Hypothalamus (tissue), 51 donors: ENCODE results near the gene CMTM6.
"Not testable (repeated sequence)": the region's sequence is repeated elsewhere in the genome, so short reads cannot be mapped to it uniquely, and the experiment has no call there.

ENCODE experiments used
- DNase-seq, 51 donors: peaks; one replicate each; lab custom pipeline; 2025; lab: John Stamatoyannopoulos, UW

Gene CMTM6

DNA sequence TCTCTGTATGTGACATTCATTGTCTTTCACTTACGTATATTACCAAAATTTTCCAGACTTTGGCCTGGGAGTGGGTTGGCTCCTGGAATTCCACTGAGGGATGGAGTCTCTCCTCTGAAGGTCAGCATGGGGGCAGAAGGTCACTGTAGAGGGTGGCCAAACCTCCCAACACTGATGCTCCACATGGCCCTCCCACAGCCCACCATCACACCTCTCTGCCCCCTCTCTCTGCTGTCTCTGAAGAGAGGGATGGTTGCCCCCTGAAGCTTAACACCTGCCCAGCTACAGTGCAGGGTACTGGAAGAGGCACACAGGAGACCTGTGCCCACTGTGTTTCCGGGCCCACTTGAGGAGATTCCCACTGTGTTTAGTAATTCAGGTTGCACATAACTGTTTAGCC lies 52.2 kb downstream of the CMTM6 start:
- DNase-seq: no peak

DNA sequence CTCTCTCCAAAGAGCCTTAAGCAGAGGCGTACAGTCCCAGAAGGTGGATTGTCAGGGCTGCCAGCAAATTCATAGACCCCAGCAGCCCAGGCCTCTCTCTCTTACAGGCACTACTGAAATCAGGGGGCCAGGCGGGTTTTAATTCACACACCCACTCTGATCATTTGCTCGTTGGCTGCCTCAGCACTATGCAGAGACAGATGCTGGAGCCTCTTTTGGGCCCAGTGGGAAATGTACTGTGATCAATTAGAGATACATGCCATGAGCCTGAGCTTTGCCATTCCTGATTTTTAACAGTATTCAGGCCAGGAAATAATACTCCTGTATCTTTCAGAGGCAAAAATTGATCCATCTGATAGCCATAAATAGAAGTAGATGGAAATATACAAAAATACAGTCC lies 53.0 kb downstream of the CMTM6 start:
- no peak for DNase-seq

DNA sequence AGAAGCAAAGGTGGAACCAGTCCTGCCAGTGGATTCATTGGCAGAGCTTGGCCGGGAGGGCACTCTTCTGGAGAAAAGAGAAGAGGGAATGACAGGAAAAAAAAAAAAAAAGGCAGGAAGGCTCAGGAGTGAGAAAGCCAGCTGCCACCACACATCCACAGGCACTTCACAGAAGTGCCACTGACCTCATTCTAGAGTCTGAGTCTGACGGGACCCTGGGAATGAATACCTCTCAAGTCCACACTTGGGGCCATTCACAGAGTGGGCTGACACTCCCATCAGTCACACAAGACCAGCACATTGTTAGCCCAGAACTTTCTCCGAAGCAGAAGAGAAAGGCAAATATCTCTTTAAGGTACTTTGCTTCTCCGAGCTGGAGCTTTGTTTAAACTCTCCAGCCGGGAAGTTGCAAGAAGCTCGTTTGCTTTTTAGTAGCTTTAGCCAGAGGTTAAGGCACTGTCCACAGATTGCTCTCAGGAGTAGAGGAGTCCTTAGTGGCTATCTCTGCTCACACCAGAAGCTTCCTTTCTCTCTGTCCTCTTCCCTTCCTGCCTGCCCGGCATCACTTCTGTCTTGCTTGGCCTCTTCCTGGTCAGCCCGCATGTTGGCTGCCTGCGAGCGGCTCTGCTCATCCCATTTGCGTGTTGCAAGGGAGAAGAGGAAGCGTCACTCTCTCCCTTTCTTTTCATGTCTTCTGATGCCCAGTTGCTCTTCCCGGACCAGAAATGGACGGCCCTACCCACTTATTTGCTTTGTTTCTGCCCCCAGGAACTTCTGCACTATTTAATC lies 53.8 kb downstream of the CMTM6 start:
- peak in 7 of 51 donors; percentile 4 to 12 (median 7) for DNase-seq

DNA sequence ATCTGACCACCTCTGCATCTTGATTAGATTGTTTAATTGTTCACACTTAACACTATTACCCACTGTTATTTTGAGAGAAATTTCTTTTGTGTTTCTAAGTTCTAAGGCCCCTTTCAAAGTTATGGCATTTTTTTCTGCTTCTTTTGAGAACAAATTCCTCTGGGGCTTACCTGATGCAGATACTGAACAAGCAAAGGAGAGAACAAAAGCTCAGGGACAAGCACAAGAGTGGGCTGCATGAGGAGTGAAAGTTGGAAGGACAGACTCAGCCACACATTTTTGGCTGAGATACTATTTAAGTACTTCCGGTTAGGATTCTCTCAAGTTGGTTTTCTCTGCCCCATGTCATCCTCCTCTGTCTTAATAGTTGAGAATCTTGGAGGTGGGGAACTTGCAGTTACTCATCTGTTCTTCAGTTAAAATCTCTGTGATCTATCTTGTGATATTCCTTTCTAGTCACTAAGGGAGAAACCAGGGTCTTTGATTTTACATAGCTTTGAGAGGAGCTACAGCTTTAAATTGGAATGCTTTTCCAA lies 54.7 kb downstream of the CMTM6 start:
- no peak for DNase-seq

DNA sequence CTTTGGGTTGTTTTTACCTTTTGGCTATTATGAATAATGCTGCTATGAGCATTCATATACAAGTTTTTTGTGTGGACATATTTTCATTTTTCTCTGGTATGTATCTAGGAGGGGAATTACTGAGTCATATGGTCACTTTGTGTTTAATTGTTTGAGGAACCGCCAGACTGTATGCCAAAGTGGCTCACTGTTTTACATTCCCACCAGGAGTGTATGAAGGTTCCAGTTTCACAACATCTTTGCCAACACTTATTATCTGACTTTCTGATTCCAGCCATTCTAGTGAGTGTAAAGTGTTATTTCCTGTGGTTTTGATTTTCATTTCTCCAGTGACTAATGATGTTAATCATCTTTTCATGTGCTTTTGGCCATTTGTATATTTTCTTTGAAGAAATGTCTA lies 59.2 kb downstream of the CMTM6 start:
- no peak for DNase-seq

DNA sequence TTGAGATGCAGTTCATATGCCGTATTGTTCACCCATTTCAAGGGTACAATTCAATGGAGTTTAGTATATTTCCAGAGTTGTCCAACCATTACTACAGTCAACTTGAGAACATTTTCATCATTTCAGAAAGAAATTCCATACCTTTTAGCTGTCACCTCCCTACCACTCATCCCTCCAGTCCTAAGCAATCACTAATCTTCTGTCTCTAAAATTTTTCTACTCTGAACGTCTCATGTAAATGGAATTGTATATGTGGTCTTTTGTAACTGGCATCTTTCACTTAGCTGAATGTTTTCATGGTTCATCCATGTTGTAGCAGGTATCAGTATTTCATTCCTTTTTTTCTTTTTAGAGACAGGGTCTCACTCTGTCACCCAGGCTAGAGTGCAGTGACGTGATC lies 59.9 kb downstream of the CMTM6 start:
- no peak for DNase-seq

DNA sequence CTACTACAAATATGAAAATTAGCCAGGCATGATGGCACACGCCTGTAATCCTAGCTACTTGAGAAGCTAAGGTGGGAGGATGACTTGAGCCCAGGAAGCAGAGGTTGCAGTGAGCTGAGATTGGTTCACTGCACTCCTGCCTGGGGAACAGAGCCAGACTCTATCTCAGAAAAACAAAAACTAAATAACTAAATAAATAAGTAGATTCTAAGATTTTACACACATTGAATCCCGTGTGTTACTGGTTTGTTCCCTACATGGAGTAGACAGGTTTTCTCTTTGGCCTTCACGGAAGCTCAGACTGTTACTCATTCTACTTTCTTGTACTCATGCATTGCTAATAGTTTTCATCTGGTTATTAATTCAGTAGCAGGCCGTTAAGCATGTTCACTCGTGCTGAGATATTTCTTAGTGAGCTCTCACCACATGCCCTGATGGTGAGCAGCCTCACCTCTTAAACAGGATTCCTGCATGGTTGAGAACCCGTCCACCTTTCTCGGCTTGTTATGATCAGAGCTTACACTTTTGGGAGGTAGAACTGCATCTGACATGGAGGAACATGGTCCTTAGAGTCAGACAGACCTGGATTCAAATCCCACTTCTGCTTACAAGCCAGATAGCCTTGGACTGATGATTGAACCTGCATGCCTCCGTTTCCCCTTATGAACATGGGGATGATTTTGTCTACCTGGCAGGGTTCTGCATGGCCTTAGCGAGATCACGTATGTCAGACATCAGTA lies 61.9 kb downstream of the CMTM6 start:
- no peak for DNase-seq

DNA sequence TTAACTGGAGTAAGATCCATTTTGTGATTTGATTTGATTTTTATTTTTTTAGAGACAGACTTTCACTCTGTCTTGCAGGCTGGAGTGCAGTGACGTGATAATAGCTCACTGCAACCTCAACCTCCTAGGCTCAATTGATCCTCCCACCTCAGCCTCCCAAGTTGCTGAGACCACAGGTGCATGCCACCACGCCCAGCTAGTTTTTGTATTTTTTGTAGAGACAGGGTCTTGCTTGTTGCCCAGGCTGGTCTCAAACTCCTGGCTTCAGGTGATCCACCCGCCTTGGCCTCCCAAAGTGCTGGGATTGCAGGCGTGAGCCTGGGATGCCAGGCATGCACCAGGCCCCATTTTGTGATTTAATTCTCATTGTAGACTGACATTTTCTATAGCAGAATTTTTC lies 63.2 kb downstream of the CMTM6 start:
- DNase-seq: not testable (repeated sequence)

DNA sequence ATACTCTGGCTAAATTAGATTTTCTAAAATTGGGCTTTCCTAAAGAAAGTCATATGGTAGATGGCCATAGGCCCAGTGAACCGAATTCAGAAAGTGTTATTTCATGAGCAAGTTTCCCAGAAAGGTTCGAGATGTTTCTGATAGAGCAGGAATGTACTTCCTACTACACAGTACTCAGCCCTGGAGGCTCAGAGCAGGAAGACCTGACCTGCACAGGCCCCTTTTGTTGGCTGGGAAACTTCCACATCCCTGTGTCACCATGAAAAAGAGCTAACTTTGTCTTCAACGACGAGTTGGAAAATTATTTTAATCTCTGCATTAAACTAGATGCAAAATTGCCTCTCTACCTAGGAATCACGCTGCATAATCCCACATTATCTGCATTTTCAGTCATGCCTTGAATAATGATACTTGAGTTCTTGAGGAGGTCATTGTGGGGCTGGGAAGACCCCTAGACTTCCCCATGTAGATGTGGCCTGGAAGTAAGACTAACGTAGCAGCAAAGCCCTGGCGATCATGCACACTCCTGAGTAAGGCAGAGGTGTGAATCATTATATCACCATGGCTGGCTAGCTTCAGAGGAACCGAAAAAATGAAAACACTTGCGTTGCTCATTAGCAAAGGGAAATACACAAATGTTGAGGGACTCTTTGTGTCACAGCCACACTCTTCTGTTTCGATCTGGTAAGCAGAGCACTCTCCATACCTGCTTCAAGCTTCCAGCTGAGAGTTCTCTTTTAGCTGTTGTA lies 63.9 kb downstream of the CMTM6 start:
- DNase-seq: no peak

DNA sequence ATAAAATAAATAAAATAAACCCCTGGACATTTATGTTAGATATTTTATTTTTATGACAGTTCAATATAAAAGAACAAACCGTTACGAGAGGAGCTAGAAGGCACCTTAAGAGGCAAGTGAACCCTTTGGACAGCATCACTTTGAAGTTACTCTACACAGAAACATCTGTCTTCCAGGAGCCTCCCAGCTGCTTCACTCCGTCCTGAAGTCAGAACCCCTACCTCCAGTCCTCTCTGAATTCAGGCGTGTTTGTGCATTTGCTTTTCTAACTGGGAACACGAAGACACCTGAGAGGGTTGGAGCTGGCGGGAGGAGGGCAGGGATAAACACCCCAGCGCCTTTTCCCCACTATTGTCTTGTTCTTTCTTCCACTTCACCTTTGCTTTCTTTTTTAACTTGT lies 64.8 kb downstream of the CMTM6 start:
- no peak for DNase-seq

DNA sequence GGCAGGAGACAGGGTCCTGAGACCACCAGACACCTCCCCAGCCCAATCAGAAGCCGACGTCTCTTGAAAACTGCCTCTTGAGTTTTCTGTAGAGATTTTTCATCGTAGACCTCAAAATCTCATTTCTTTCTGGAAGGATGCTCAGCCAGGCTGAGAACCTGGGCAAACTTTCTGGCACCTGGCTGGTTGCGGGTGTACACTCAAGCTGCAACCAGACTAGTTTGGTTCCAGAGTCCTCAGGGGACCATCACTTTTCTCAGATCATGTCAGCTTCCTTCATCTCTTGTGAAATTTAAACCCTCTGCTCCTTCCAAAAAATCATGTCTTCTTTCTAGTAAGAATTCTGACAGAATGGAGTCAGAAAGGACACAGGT lies 65.8 kb downstream of the CMTM6 start:
- DNase-seq: no peak

DNA sequence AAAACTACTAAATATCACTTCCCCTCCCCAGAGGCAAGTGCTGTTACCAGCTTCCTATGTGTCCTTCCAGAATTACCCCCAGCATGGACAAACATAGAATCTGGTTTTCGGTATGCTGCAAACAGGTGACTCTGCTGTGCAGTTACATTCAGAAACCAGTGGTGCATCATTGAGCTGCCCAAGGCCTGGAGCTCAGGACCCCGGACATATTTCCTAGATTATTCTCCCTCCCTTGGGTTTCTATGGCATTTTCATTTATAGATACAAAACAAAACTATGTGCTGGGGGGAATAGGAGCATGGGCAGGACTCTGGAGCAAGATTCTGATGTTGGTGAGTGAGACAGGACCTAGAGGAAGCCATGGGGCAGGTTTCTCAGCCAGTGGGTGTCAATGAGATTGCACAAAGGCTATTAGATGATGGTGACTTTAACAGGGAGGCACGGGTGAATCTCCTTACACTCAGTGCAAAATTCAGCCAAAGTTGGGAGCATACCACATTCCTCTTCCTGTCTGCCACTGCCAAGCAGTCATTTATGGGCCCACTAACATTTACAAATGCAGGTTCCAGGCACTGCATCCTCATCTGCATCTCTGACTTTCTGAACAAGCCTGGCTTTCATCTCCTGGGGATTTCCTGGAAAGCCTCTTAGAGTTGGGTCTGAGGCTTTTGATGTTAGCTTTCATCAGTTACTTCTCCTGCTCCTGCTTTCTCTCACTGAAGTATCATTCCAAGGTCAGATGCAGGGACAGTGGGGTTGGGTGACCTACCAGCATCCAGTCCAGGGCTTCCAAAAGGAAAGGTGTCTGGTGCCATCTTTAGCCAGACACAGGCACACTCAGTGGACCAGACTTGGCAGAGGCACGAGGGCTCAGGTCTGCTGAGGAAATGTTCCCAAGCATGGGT lies 66.5 kb downstream of the CMTM6 start:
- DNase-seq: no peak

DNA sequence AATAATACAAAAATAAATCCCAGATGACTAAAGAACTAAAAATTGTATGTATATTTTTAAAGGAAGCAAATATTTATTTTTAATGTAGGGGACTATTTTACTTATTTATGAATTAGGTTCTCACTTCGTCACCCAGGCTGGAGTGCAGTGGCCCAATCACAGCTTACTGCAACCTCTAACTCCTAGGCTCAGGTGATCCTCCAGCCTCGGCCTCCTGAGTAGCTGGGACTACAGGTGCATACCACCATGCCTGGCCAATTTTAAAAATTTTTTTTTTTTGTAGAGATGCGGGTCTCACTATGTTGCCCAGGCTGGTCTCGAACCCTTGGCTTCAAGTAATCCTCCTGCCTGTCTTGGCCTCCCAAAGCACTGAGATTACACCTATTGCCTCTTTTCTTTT lies 68.4 kb downstream of the CMTM6 start:
- no peak for DNase-seq

DNA sequence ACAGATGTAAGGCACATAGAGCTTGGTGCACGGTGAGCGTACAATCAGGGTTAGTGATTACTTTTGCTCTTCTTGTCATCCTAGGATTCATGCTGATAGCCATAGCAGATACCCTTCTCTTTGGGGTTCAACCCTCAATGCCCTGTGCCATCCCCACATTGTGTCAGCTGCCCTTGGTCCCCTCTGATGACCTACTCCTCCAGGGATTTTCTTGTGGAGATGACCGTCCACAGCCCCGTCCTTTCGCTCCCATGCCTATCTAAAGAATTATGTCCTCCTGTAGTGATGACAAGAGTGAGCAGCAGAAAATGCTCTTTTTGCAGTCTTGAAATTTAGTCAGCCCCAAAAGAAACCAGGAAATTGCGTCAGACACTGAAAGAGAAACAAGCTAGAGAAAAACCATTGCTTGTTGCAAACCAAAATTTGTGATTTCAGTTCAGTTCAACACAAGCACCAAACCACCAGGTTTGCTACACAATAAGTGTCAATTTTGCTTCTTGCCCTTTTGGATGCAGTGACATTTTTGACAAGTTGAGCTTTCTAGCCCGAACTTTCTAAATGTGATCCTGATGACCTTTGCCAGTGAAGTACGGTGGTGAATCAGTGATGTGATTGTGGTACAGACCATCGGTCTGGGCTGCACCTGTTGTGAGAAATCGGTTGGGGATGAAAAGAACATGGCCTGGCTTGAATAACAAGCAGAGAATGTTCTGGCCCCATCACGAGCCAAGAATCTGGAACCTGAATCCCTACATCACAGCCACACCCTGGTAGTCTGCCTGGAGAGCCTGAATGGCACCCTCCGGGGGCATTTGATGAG lies 69.7 kb downstream of the CMTM6 start:
- DNase-seq: no peak

DNA sequence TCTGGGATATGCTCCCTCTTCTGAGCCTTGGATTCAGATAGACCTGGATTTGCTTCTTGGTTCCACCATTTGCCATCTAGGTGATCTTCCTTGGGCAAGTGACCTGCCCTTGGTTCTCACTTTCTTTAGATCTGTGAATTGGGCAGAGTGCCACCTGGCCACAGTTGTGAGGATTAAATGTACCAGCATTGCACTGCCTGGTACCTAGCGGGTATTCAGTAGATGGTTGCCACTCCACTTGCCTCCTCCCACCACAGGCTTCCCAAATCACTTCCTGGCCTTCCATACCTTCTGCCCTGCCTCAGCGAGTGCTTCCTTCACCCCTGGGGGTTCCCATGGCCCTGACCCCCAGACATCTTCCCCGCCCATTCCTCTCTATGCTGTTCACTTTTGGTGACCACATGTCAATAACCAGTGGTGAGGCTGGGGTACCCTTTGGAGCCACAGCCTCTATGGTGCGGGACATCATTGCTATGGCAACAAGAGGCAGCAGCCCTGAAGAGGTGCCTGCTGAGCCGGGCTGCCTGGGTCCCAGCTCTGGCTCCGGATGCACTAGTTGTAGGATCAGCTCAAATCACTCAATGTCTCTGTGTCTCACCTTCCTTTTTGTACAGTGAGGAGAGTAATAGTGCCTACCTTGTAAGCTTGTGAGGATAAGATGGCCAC lies 70.5 kb downstream of the CMTM6 start:
- no peak for DNase-seq

DNA sequence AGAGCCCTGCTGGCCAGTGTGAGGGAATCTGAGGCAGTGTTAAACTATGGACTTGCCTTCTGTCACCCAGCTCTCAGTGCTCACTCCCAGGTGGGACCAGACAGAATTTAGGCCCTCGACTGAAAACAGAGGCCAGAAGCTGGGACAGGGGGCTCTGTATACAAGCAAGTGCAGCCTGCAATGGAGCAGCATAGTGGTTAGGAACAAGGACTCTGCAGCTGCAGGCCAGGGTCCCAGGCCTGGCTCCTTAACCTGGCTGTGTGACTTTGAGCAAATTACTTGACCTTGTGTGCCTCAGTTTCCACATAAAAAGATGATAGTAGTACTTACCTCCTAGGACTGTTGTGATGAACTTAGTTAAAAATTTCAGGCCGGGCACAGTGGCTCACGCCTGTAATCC lies 71.2 kb downstream of the CMTM6 start:
- DNase-seq: no peak
